ENCODE data around the gene EML2.

Gene EML2

GRCh38 chr19:45653634-45654033 is 14.4 kb upstream of the EML2 start:
- TF ChIP-seq RAD21 (IDR thresholded peaks at IDR 0.05; ENCODE audit: low read depth) (no peak), ZBTB7A (IDR thresholded peaks at IDR 0.05; ENCODE audit: low read depth) (no peak), TEAD4 (IDR thresholded peaks at IDR 0.05) (no peak), EP300 (IDR thresholded peaks at IDR 0.05; ENCODE audit: borderline replicate concordance) (no peak), TAF1 (IDR thresholded peaks at IDR 0.05; ENCODE audit: low read depth) (no peak), TCF12 (IDR thresholded peaks at IDR 0.05; ENCODE audit: low read depth) (no peak), NFIC (IDR thresholded peaks at IDR 0.05) (no peak), FOXM1 (IDR thresholded peaks at IDR 0.05; ENCODE audit: borderline replicate concordance, low read depth) (no peak), MAX (IDR thresholded peaks at IDR 0.05) (no peak), CEBPB (IDR thresholded peaks at IDR 0.05) (no peak), CREB1 (IDR thresholded peaks at IDR 0.05; ENCODE audit: low read depth) (no peak), EGR1 (IDR thresholded peaks at IDR 0.05) (no peak), YY1 (IDR thresholded peaks at IDR 0.05; ENCODE audit: low read depth) (no peak)
- TF ChIP-seq, protein P1, sequence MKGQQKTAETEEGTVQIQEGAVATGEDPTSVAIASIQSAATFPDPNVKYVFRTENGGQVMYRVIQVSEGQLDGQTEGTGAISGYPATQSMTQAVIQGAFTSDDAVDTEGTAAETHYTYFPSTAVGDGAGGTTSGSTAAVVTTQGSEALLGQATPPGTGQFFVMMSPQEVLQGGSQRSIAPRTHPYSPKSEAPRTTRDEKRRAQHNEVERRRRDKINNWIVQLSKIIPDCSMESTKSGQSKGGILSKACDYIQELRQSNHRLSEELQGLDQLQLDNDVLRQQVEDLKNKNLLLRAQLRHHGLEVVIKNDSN (IDR thresholded peaks at IDR 0.05) = no peak
- TF ChIP-seq, protein P2, sequence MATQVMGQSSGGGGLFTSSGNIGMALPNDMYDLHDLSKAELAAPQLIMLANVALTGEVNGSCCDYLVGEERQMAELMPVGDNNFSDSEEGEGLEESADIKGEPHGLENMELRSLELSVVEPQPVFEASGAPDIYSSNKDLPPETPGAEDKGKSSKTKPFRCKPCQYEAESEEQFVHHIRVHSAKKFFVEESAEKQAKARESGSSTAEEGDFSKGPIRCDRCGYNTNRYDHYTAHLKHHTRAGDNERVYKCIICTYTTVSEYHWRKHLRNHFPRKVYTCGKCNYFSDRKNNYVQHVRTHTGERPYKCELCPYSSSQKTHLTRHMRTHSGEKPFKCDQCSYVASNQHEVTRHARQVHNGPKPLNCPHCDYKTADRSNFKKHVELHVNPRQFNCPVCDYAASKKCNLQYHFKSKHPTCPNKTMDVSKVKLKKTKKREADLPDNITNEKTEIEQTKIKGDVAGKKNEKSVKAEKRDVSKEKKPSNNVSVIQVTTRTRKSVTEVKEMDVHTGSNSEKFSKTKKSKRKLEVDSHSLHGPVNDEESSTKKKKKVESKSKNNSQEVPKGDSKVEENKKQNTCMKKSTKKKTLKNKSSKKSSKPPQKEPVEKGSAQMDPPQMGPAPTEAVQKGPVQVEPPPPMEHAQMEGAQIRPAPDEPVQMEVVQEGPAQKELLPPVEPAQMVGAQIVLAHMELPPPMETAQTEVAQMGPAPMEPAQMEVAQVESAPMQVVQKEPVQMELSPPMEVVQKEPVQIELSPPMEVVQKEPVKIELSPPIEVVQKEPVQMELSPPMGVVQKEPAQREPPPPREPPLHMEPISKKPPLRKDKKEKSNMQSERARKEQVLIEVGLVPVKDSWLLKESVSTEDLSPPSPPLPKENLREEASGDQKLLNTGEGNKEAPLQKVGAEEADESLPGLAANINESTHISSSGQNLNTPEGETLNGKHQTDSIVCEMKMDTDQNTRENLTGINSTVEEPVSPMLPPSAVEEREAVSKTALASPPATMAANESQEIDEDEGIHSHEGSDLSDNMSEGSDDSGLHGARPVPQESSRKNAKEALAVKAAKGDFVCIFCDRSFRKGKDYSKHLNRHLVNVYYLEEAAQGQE (IDR thresholded peaks at IDR 0.05; ENCODE audit: low read depth) = no peak

DNA sequence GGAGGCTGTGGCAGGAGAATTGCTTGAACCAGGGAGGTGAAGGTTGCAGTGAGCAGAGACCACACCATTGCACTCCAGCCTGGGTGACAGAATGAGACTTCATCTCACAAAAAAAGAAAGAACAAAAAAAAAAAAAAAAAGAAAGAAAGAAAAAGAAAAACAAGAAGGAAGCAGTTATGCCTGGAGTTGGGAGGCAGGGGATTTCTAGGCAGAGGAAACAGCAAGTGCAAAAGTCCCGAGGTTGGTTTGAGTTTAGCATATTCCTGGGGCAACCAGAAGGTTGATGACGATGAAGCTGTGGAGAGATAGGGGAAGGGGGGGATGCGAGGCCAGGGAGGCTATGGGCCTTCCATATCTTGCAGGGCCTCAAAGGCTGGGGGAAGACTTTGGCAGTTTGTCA is 11.5 kb upstream of the EML2 start:
- TF ChIP-seq NFIC (IDR thresholded peaks at IDR 0.05) = no peak
- no peak for TF ChIP-seq TAF1 (IDR thresholded peaks at IDR 0.05; ENCODE audit: low read depth)
- TF ChIP-seq YY1 (IDR thresholded peaks at IDR 0.05; ENCODE audit: low read depth) = no peak
- no peak for TF ChIP-seq MAX (IDR thresholded peaks at IDR 0.05)
- no peak for TF ChIP-seq EP300 (IDR thresholded peaks at IDR 0.05; ENCODE audit: borderline replicate concordance)
- TF ChIP-seq, protein P1 (IDR thresholded peaks at IDR 0.05) = no peak
- no peak for TF ChIP-seq TCF12 (IDR thresholded peaks at IDR 0.05; ENCODE audit: low read depth)

DNA sequence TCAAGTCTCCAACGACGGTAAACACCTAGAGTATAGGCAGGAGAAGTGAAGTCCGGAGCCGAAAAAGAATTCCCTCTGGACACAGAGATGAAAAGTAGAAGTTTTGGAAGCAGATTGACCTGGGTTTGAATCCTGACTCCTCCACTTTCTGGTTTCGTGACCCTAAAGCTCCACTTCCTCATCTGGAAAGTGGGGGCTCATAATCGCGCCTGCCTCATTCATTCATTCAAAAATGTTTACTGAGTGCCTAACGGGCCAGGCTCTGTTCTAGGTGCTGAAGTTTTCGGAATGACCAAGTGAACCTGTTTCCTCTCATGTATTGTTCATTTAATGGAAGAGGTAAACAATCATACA is 7.1 kb upstream of the EML2 start:
- TF ChIP-seq, protein P1 (IDR thresholded peaks at IDR 0.05) = no peak
- TF ChIP-seq TAF1 (IDR thresholded peaks at IDR 0.05; ENCODE audit: low read depth) = no peak
- TF ChIP-seq YY1 (IDR thresholded peaks at IDR 0.05; ENCODE audit: low read depth) = no peak
- no peak for TF ChIP-seq RAD21 (IDR thresholded peaks at IDR 0.05; ENCODE audit: low read depth)
- TF ChIP-seq TEAD4 (IDR thresholded peaks at IDR 0.05) = no peak
- TF ChIP-seq, protein P2 (IDR thresholded peaks at IDR 0.05; ENCODE audit: low read depth) = peak; percentile 79

DNA sequence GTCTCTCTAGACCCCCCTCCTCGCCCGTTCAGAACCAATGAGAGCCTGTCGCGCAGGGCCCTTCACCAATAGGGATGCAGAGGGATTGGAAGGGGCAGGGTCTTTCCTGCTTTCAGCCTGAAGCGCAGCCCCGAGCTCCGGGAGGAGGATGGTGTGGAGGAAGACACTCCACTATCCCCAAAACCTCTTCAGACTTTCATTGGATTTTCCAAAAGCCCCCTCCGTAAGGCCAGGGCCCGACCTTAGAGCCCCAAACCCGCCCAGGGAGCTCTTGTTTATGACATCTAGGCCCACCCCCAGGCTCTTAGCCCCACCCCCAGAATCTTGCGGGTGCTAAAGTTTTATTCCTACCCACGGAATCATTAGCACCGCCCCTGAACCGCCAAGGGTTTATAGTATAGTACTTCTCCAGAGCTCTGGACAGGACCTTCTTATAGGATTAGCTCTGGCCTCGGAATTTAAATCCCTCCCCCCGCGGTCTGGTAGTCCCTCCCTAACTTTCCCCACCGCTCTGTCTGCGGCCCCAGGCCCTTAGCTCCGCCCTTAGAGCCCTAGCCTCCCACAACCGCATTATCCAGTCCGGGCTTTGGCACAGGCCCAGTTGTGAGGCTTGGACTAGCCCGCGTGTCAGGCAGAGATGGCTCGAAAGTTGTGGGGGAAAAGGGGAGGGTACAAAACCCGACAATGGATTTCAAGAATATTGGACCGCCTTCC is 6.6 kb upstream of the EML2 start:
- TF ChIP-seq YY1 (IDR thresholded peaks at IDR 0.05; ENCODE audit: low read depth) = no peak
- no peak for TF ChIP-seq RAD21 (IDR thresholded peaks at IDR 0.05; ENCODE audit: low read depth)
- no peak for TF ChIP-seq ZBTB7A (IDR thresholded peaks at IDR 0.05; ENCODE audit: low read depth)
- TF ChIP-seq, protein P2 (IDR thresholded peaks at IDR 0.05; ENCODE audit: low read depth) = no peak
- no peak for TF ChIP-seq TEAD4 (IDR thresholded peaks at IDR 0.05)
- no peak for TF ChIP-seq CEBPB (IDR thresholded peaks at IDR 0.05)
- TF ChIP-seq EP300 (IDR thresholded peaks at IDR 0.05; ENCODE audit: borderline replicate concordance) = no peak
- no peak for TF ChIP-seq FOXM1 (IDR thresholded peaks at IDR 0.05; ENCODE audit: borderline replicate concordance, low read depth)
- no peak for TF ChIP-seq CREB1 (IDR thresholded peaks at IDR 0.05; ENCODE audit: low read depth)
- peak; percentile 33; the same call in 1 of the 2 replicates for TF ChIP-seq MAX (IDR thresholded peaks at IDR 0.05)
- TF ChIP-seq NFIC (IDR thresholded peaks at IDR 0.05) = 0 out of 2 replicates have a peak, but pooled peaks have one; percentile 30
- TF ChIP-seq TAF1 (IDR thresholded peaks at IDR 0.05; ENCODE audit: low read depth) = no peak
- no peak for TF ChIP-seq EGR1 (IDR thresholded peaks at IDR 0.05)
- TF ChIP-seq, protein P1 (IDR thresholded peaks at IDR 0.05) = no peak
- no peak for TF ChIP-seq TCF12 (IDR thresholded peaks at IDR 0.05; ENCODE audit: low read depth)

All from Ishikawa (cell line).